ENCODE results near the gene METTL25.

GRCh38 chr12:82504409-82504808 is 146.1 kb downstream of the METTL25 start:
- TF ChIP-seq, protein P1, sequence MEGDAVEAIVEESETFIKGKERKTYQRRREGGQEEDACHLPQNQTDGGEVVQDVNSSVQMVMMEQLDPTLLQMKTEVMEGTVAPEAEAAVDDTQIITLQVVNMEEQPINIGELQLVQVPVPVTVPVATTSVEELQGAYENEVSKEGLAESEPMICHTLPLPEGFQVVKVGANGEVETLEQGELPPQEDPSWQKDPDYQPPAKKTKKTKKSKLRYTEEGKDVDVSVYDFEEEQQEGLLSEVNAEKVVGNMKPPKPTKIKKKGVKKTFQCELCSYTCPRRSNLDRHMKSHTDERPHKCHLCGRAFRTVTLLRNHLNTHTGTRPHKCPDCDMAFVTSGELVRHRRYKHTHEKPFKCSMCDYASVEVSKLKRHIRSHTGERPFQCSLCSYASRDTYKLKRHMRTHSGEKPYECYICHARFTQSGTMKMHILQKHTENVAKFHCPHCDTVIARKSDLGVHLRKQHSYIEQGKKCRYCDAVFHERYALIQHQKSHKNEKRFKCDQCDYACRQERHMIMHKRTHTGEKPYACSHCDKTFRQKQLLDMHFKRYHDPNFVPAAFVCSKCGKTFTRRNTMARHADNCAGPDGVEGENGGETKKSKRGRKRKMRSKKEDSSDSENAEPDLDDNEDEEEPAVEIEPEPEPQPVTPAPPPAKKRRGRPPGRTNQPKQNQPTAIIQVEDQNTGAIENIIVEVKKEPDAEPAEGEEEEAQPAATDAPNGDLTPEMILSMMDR (IDR thresholded peaks at IDR 0.05 in 4 of 5, conservative IDR thresholded peaks at IDR 0.05 in 1 of 5): no peak
- no peak for TF ChIP-seq POLR2A (IDR thresholded peaks at IDR 0.05)
